22Rv1 (cell line): ENCODE data around the gene DENND5B.

Source experiments
- CTCF ChIP-seq: fragments of 450-650 bp; IDR thresholded peaks from 2 replicates; pipeline ENCODE4 v1.5.1; 2017; ENCODE audit warnings: mild to moderate bottlenecking
- ZFX ChIP-seq: fragments of 450-650 bp; IDR thresholded peaks from 2 replicates; pipeline ENCODE4 v1.6.1; 2017; ENCODE audit warnings: antibody characterized with exemption, borderline replicate concordance

GRCh38 chr12:31492599-31493196 lies 98.2 kb downstream of the DENND5B start:
- TF ChIP-seq CTCF: no peak
- no peak for TF ChIP-seq ZFX
